HepG2 (cell line): ENCODE results near the gene TPM1. TPM values are rescaled to one million over a fixed set of nuclear protein-coding genes. Genes with fewer than 3 reads are reported as not detected.

ENCODE experiments used
- HNF4G ChIP-seq, 2 experiments: sonication (generic) in 1 of 2; formaldehyde crosslinking in 1 of 2; IDR thresholded peaks; 2 replicates each; pipeline versions ENCODE4 v1.4.0 to v1.6.1; 2011 to 2020; ENCODE audit warnings: borderline replicate concordance in 2 of 2, low read depth in 2 of 2, mild to moderate bottlenecking in 2 of 2, low read length in 1 of 2, missing genetic modification reagents in 1 of 2, moderate library complexity in 1 of 2
- PHF20 ChIP-seq: sonication (generic); formaldehyde crosslinking; IDR thresholded peaks from 2 replicates; pipeline ENCODE4 v1.5.0; 2020; ENCODE audit warnings: mild to moderate bottlenecking, missing genetic modification reagents
- SIN3B ChIP-seq: fragments of 150-350 bp; IDR thresholded peaks from 2 replicates; pipeline ENCODE4 v1.6.1; 2014; ENCODE audit warnings: low read length
- THYN1 ChIP-seq: sonication (generic); formaldehyde crosslinking; IDR thresholded peaks from 2 replicates; pipeline ENCODE4 v1.8.1; 2023; ENCODE audit warnings: low read depth, mild to moderate bottlenecking, moderate library complexity, missing genetic modification reagents, borderline replicate concordance
- U2AF2 ChIP-seq: fragments of 200-400 bp; formaldehyde crosslinking; IDR thresholded peaks from 2 replicates; pipeline ENCODE4 v1.6.1; 2017; ENCODE audit warnings: low read depth, mild to moderate bottlenecking, low read length
- ZNF75D ChIP-seq: sonication (generic); formaldehyde crosslinking; IDR thresholded peaks from 2 replicates; pipeline ENCODE4 v1.8.1; 2023; ENCODE audit warnings: missing genetic modification reagents, mild to moderate bottlenecking, borderline replicate concordance
- ZSCAN12 ChIP-seq: sonication (generic); formaldehyde crosslinking; IDR thresholded peaks from 2 replicates; pipeline ENCODE4 v1.9.0; 2021; ENCODE audit warnings: mild to moderate bottlenecking, missing genetic modification reagents
- polyA plus RNA-seq, 8 experiments: library from polyadenylated mRNA; depleted of rRNA in 3 of 8; stranded (reverse) in 7 of 8; unstranded in 1 of 8; fragments of >200 nt; fragmentation: Illumina TruSeq in 4 of 8; extraction: Trizol in 4 of 8; gene quantifications; 2 replicates each; pipeline versions ENCODE4 v1.2.1 to v1.2.3, GENCODE V29; 2011 to 2016; ENCODE audit warnings: low read depth in 4 of 8, missing spikeins in 1 of 8, mixed read lengths in 1 of 8; ENCODE audit not compliant: insufficient read depth in 1 of 8
- total RNA-seq, 5 experiments: library from RNA; depleted of rRNA; stranded (reverse); fragments of >200 nt; fragmentation: Illumina TruSeq; extraction: Trizol; gene quantifications; 2 replicates each; pipeline ENCODE4 v1.2.3, GENCODE V29; 2016; ENCODE audit warnings: low read depth in 1 of 5
- TF ChIP-seq, protein P1 (sequence below): sonication (generic); formaldehyde crosslinking; IDR thresholded peaks from 2 replicates; pipeline ENCODE4 v1.9.0; 2021; ENCODE audit warnings: mild to moderate bottlenecking, missing genetic modification reagents
- TF ChIP-seq, protein P2 (sequence below): sonication (generic); formaldehyde crosslinking; IDR thresholded peaks from 2 replicates; pipeline ENCODE4 v1.5.0; 2020; ENCODE audit warnings: mild to moderate bottlenecking, missing genetic modification reagents
- TF ChIP-seq, protein P3 (sequence below): sonication (generic); formaldehyde crosslinking; IDR thresholded peaks from 2 replicates; pipeline ENCODE4 v1.4.0; 2020; ENCODE audit warnings: missing genetic modification reagents
- TF ChIP-seq, protein P4 (sequence below): IDR thresholded peaks from 2 replicates; pipeline ENCODE4 v1.6.1; 2016
- TF ChIP-seq, protein P5 (sequence below): sonication (generic); formaldehyde crosslinking; IDR thresholded peaks from 2 replicates; pipeline ENCODE4 v1.4.0; 2020; ENCODE audit warnings: missing genetic modification reagents

Gene TPM1
- total and polyA plus RNA-seq, 2 of the 13 experiments (the other 11 are each of a cell fraction or from before 2014, with no cell fraction given): 98.9 to 109 TPM

DNA sequence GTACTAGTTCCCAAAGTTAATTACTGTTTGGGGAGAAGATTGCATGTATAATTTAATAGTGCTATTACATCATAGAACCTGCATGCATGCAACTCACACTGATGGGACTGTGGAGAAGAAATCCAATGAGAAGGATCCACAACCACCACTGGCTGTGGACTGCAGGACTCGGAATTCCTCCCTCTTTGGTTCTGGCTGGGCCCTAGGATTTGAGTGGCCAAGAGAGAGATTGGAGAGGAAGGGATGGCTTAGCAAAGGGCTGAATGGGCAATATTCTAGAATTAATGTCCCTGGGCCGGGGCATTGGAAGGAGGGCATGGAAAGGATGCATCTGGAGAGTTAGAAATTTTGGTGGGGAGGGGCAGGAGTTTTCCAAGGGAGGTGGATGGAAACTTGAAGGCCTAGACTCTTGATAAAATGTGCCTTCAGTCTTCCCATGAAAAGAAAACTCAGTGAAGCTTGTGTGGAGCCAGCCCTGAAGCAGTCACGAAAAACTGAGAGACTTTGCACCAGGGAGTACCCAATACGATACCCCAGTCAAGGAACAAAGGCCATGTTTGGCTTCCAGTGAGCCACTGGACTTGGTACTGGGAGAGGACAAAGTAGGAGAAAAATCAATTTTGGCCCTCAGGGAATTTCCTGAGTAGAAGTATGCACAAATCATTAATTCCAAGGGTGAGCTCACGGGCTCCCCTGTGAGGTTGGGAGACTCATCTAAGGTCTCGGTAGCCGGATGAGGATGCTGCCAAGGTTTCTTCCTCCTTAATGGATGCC lies 31.4 kb upstream of the TPM1 start (continued):
- TF ChIP-seq, protein P1, sequence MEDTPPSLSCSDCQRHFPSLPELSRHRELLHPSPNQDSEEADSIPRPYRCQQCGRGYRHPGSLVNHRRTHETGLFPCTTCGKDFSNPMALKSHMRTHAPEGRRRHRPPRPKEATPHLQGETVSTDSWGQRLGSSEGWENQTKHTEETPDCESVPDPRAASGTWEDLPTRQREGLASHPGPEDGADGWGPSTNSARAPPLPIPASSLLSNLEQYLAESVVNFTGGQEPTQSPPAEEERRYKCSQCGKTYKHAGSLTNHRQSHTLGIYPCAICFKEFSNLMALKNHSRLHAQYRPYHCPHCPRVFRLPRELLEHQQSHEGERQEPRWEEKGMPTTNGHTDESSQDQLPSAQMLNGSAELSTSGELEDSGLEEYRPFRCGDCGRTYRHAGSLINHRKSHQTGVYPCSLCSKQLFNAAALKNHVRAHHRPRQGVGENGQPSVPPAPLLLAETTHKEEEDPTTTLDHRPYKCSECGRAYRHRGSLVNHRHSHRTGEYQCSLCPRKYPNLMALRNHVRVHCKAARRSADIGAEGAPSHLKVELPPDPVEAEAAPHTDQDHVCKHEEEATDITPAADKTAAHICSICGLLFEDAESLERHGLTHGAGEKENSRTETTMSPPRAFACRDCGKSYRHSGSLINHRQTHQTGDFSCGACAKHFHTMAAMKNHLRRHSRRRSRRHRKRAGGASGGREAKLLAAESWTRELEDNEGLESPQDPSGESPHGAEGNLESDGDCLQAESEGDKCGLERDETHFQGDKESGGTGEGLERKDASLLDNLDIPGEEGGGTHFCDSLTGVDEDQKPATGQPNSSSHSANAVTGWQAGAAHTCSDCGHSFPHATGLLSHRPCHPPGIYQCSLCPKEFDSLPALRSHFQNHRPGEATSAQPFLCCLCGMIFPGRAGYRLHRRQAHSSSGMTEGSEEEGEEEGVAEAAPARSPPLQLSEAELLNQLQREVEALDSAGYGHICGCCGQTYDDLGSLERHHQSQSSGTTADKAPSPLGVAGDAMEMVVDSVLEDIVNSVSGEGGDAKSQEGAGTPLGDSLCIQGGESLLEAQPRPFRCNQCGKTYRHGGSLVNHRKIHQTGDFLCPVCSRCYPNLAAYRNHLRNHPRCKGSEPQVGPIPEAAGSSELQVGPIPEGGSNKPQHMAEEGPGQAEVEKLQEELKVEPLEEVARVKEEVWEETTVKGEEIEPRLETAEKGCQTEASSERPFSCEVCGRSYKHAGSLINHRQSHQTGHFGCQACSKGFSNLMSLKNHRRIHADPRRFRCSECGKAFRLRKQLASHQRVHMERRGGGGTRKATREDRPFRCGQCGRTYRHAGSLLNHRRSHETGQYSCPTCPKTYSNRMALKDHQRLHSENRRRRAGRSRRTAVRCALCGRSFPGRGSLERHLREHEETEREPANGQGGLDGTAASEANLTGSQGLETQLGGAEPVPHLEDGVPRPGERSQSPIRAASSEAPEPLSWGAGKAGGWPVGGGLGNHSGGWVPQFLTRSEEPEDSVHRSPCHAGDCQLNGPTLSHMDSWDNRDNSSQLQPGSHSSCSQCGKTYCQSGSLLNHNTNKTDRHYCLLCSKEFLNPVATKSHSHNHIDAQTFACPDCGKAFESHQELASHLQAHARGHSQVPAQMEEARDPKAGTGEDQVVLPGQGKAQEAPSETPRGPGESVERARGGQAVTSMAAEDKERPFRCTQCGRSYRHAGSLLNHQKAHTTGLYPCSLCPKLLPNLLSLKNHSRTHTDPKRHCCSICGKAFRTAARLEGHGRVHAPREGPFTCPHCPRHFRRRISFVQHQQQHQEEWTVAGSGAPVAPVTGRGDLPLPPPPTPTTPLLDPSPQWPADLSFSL: no peak
- TF ChIP-seq, protein P2, sequence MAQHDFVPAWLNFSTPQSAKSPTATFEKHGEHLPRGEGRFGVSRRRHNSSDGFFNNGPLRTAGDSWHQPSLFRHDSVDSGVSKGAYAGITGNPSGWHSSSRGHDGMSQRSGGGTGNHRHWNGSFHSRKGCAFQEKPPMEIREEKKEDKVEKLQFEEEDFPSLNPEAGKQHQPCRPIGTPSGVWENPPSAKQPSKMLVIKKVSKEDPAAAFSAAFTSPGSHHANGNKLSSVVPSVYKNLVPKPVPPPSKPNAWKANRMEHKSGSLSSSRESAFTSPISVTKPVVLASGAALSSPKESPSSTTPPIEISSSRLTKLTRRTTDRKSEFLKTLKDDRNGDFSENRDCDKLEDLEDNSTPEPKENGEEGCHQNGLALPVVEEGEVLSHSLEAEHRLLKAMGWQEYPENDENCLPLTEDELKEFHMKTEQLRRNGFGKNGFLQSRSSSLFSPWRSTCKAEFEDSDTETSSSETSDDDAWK (CRISPR knock-in tag): no peak
- TF ChIP-seq SIN3B (no peak), U2AF2 (no peak), ZNF75D (CRISPR knock-in tag) (no peak), HNF4G (IDR thresholded peaks at IDR 0.05; ENCODE audit: borderline replicate concordance, low read depth, low read length) (peak; percentile 100), HNF4G (CRISPR knock-in tag; IDR thresholded peaks at IDR 0.05; ENCODE audit: borderline replicate concordance, low read depth) (peak; percentile 97; the same call in 1 of the 2 replicates), ZSCAN12 (no peak), THYN1 (CRISPR knock-in tag) (no peak), PHF20 (CRISPR knock-in tag) (no peak)
- TF ChIP-seq, protein P3, sequence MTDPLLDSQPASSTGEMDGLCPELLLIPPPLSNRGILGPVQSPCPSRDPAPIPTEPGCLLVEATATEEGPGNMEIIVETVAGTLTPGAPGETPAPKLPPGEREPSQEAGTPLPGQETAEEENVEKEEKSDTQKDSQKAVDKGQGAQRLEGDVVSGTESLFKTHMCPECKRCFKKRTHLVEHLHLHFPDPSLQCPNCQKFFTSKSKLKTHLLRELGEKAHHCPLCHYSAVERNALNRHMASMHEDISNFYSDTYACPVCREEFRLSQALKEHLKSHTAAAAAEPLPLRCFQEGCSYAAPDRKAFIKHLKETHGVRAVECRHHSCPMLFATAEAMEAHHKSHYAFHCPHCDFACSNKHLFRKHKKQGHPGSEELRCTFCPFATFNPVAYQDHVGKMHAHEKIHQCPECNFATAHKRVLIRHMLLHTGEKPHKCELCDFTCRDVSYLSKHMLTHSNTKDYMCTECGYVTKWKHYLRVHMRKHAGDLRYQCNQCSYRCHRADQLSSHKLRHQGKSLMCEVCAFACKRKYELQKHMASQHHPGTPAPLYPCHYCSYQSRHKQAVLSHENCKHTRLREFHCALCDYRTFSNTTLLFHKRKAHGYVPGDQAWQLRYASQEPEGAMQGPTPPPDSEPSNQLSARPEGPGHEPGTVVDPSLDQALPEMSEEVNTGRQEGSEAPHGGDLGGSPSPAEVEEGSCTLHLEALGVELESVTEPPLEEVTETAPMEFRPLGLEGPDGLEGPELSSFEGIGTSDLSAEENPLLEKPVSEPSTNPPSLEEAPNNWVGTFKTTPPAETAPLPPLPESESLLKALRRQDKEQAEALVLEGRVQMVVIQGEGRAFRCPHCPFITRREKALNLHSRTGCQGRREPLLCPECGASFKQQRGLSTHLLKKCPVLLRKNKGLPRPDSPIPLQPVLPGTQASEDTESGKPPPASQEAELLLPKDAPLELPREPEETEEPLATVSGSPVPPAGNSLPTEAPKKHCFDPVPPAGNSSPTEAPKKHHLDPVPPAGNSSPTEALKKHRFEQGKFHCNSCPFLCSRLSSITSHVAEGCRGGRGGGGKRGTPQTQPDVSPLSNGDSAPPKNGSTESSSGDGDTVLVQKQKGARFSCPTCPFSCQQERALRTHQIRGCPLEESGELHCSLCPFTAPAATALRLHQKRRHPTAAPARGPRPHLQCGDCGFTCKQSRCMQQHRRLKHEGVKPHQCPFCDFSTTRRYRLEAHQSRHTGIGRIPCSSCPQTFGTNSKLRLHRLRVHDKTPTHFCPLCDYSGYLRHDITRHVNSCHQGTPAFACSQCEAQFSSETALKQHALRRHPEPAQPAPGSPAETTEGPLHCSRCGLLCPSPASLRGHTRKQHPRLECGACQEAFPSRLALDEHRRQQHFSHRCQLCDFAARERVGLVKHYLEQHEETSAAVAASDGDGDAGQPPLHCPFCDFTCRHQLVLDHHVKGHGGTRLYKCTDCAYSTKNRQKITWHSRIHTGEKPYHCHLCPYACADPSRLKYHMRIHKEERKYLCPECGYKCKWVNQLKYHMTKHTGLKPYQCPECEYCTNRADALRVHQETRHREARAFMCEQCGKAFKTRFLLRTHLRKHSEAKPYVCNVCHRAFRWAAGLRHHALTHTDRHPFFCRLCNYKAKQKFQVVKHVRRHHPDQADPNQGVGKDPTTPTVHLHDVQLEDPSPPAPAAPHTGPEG: no peak
- TF ChIP-seq, protein P4, sequence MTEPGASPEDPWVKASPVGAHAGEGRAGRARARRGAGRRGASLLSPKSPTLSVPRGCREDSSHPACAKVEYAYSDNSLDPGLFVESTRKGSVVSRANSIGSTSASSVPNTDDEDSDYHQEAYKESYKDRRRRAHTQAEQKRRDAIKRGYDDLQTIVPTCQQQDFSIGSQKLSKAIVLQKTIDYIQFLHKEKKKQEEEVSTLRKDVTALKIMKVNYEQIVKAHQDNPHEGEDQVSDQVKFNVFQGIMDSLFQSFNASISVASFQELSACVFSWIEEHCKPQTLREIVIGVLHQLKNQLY (CRISPR knock-in tag): 0 out of 2 replicates have a peak, but pooled peaks have one; percentile 46
- TF ChIP-seq, protein P5, sequence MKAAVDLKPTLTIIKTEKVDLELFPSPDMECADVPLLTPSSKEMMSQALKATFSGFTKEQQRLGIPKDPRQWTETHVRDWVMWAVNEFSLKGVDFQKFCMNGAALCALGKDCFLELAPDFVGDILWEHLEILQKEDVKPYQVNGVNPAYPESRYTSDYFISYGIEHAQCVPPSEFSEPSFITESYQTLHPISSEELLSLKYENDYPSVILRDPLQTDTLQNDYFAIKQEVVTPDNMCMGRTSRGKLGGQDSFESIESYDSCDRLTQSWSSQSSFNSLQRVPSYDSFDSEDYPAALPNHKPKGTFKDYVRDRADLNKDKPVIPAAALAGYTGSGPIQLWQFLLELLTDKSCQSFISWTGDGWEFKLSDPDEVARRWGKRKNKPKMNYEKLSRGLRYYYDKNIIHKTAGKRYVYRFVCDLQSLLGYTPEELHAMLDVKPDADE: no peak
